ENCODE results near the gene ROCK2. TPM values are rescaled to one million over a fixed set of nuclear protein-coding genes. Genes with fewer than 3 reads are reported as not detected.

The ROCK2 gene
- total RNA-seq, 1 experiment from 2014 or later: 44.6 TPM

- DNase-seq (ENCODE audit: low spot score): no peak
Observed at GRCh38 chr2:11156396-11157075, 187.9 kb downstream of the ROCK2 start.

GRCh38 chr2:11155381-11156035 is 188.9 kb downstream of the ROCK2 start, which contains the start of gene SLC66A3:
Gene SLC66A3, plus strand, starts transcription at chr2:11155467. Its CDS starts 80 bp downstream, at chr2:11155547.
- DNase-seq (ENCODE audit: low spot score): peak; percentile 69

GRCh38 chr2:11154923-11155380 is 189.5 kb downstream of the ROCK2 start:
- peak; percentile 95 for DNase-seq (ENCODE audit: low spot score)

GRCh38 chr2:11154016-11154922 is 190.2 kb downstream of the ROCK2 start:
- DNase-seq (ENCODE audit: low spot score): no peak

GRCh38 chr2:11152591-11152990 is 191.8 kb downstream of the ROCK2 start:
- no peak for DNase-seq (ENCODE audit: low spot score)

- DNase-seq (ENCODE audit: low spot score): no peak
Observed at GRCh38 chr2:11147263-11147662, 197.2 kb downstream of the ROCK2 start.

- DNase-seq (ENCODE audit: low spot score): no peak
Observed at GRCh38 chr2:11146076-11146475, 198.4 kb downstream of the ROCK2 start.

- DNase-seq (ENCODE audit: low spot score): no peak
Observed at GRCh38 chr2:11145350-11145749, 199.1 kb downstream of the ROCK2 start.

GRCh38 chr2:11144738-11145079 is 199.7 kb downstream of the ROCK2 start:
- no peak for DNase-seq (ENCODE audit: low spot score)

GRCh38 chr2:11144077-11144737 is 200.2 kb downstream of the ROCK2 start:
- no peak for DNase-seq (ENCODE audit: low spot score)

- DNase-seq (ENCODE audit: low spot score): no peak
Observed at GRCh38 chr2:11142987-11143386, 201.4 kb downstream of the ROCK2 start.

- no peak for DNase-seq (ENCODE audit: low spot score)
Observed at GRCh38 chr2:11142330-11142729, 202.1 kb downstream of the ROCK2 start.

GRCh38 chr2:11141319-11141718 is 203.1 kb downstream of the ROCK2 start:
- no peak for DNase-seq (ENCODE audit: low spot score)

GRCh38 chr2:11140492-11140891 is 203.9 kb downstream of the ROCK2 start:
- no peak for DNase-seq (ENCODE audit: low spot score)

- DNase-seq (ENCODE audit: low spot score): no peak
Observed at GRCh38 chr2:11134349-11134748, 210.1 kb downstream of the ROCK2 start.

GRCh38 chr2:11133936-11134320 is 210.5 kb downstream of the ROCK2 start:
- no peak for DNase-seq (ENCODE audit: low spot score)

GRCh38 chr2:11133238-11133935 is 211.0 kb downstream of the ROCK2 start:
- no peak for DNase-seq (ENCODE audit: low spot score)

- DNase-seq (ENCODE audit: low spot score): no peak
Observed at GRCh38 chr2:11132036-11132671, 212.3 kb downstream of the ROCK2 start.

GRCh38 chr2:11131166-11131920 is 213.1 kb downstream of the ROCK2 start:
- DNase-seq (ENCODE audit: low spot score): no peak

All from A172 (cell line).